Muscle of leg (tissue), 11 donors: ENCODE results near the gene KLHL29. TPM values are rescaled to one million over a fixed set of nuclear protein-coding genes. Genes with fewer than 3 reads are reported as not detected.

ENCODE experiments used
- DNase-seq: peaks from one replicate; pipeline ENCODE4 v3.0.0; 2013
- H3K27ac ChIP-seq: one replicate; pipeline ENCODE4 v1.5.1; 2013; ENCODE audit warnings: mild to moderate bottlenecking, low read length, control low read depth
- H3K27me3 ChIP-seq: one replicate; pipeline ENCODE4 v1.6.1; 2013; ENCODE audit warnings: low read length; ENCODE audit not compliant: control insufficient read depth, insufficient read depth
- H3K36me3 ChIP-seq: one replicate; pipeline ENCODE4 v1.6.1; 2013; ENCODE audit warnings: low read length; ENCODE audit not compliant: control insufficient read depth, insufficient read depth
- H3K4me1 ChIP-seq: one replicate; pipeline ENCODE4 v1.6.1; 2013; ENCODE audit warnings: low read length; ENCODE audit not compliant: control insufficient read depth, insufficient read depth
- H3K4me3 ChIP-seq: one replicate; pipeline ENCODE4 v1.5.1; 2013; ENCODE audit warnings: low read length, control low read depth
- H3K9me3 ChIP-seq: replicated peaks from 2 replicates; pipeline ENCODE4 v1.6.1; 2013; ENCODE audit warnings: low read depth, low read length; ENCODE audit not compliant: control insufficient read depth
- WGBS: methylation state at CpG from one replicate; pipeline ENCODE4 v1.1.5; 2013; ENCODE audit warnings: missing lambda C conversion rate; ENCODE audit not compliant: insufficient coverage; 5-methylcytosine and 5-hydroxymethylcytosine counted together
- polyA plus RNA-seq, 8 donors: library from polyadenylated mRNA; unstranded; fragments of 120-200 nt; gene quantifications; one replicate each; pipeline versions ENCODE4 v1.2.1 to v1.2.3, GENCODE V29; 2013; ENCODE audit warnings: inconsistent platforms in 1 of 8, low replicate concordance in 1 of 8; ENCODE audit not compliant: insufficient read length in 8 of 8, insufficient read depth in 1 of 8
- total RNA-seq: library from RNA; stranded (reverse); fragments of 120-200 nt; gene quantifications from one replicate; pipeline ENCODE4 v1.2.4, GENCODE V29; 2013

Gene KLHL29
- total and polyA plus RNA-seq, 9 donors, result 4.7 to 9.7 (median 7.3) TPM

DNA sequence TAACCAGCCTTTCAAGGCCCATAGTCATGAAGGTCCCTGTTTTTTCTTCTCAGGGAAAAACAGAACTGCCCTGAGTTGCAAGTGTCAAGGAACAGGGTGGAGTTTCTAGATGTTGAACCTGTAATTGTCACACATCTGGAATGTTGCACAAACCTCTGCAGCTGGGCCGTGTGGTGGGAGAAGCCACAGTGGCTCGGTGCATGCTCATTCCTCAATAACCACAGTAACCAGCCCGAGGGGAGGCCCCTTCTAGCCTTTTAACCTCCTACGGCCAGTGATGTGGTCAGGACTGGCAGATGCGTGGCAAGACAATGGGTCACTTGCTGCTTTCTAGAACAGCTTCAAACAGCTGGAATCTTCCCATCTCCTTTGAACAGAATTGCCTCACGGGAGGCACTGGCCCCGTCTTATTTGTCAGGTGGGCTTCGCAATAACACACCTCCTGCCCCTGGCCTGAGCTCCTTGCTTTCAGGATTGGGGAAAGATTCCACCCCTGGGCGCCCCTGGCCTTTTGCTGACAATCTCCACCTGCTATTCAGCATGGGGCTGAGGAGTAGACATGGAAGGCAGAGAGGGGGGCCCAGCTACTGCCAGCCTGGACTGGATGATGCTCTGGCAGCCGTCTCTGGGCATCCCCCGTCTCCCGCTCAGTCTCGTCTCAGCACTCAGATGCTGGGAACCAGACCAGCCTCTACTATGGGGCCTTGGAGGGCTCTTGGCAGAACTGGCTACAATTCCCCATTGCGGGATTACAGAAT lies 102.9 kb downstream of the KLHL29 start:
- Histone ChIP-seq H3K36me3 (no peaks in the 10 kb centered on the region), H3K4me3 (no peak overlapping the region), H3K9me3 (no peaks in the 10 kb centered on the region), H3K27ac (no peak overlapping the region), H3K27me3 (peaks cover 16% of the 10 kb centered on the region), H3K4me1 (peaks cover 17% of the 10 kb centered on the region)
- WGBS, result 69% methylated on average over 13 of the region's 14 CpGs
- no peak for DNase-seq

DNA sequence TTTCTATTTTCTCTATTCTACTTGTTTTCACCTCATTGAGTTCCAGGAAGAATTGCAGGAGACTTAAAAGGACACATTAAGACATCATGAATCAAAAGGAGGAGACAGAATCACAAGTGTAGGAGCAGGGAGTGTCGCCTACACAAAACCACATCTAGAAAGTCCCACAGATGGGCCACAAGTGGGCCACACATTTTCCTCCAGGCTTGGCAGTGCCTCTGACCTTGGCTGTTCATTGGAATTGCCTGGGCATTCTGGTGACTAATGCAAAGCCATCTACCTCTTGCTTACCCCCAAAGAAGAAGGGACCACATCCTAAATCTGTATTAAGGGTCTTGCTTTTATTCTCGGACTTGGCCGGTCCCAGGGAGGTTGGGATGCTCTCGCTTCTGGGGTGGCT lies 103.6 kb downstream of the KLHL29 start:
- no peaks in the 10 kb centered on the region for H3K36me3 ChIP-seq
- no peak overlapping the region for H3K27ac ChIP-seq
- WGBS, result 100% methylated on average over 2 of the region's 4 CpGs
- H3K4me3 ChIP-seq, result no peak overlapping the region
- H3K4me1 ChIP-seq, result peaks cover 18% of the 10 kb centered on the region
- no peaks in the 10 kb centered on the region for H3K9me3 ChIP-seq
- DNase-seq, result no peak
- H3K27me3 ChIP-seq, result peaks cover 18% of the 10 kb centered on the region

DNA sequence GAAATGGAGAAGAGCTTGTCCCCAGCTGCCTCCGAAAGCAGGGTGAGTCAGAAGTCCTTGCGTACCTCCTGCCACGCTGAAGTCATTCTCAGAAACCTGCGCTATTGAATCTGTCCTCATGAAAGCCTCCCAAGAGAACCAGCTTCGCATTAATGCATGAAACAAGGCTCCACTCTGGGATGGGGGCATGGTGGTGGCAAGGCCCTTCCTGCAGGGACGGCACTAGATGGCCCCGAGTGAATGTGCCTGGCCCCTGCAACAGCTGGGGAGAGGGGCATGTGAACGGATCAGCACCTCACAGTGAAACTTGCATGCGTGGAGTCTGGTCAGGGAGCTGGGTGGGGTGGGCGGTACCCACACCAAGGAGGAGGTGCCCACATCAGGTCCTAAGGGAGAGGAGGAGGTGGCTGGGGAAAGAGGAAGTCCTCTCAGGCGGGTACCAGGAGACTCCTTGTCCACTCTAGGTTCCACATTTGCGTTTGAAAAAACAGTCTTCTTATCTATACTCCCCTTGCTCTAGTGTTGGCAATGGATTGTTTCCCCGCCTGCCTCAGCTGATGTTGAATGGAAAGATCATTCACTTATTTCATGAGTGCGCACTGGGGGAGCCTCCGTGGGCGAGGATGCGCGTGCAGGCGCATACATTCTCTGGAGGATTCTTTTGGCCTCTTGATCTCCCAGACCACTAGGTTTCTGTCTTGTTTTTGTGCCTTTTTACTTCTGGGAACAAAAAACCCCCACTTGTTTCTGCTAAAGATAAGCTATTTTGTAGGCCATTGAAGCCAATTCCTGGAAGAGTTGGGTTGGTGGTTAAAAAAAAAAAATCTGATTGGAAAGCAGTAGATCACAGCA lies 104.7 kb downstream of the KLHL29 start:
- H3K27ac ChIP-seq, result no peak overlapping the region
- H3K27me3 ChIP-seq, result peaks cover 18% of the 10 kb centered on the region
- 80% methylated on average over 16 of the region's 19 CpGs for WGBS
- H3K4me1 ChIP-seq, result peaks cover 24% of the 10 kb centered on the region
- H3K9me3 ChIP-seq, result no peaks in the 10 kb centered on the region
- H3K36me3 ChIP-seq, result no peaks in the 10 kb centered on the region
- no peak overlapping the region for H3K4me3 ChIP-seq
- DNase-seq, result no peak

DNA sequence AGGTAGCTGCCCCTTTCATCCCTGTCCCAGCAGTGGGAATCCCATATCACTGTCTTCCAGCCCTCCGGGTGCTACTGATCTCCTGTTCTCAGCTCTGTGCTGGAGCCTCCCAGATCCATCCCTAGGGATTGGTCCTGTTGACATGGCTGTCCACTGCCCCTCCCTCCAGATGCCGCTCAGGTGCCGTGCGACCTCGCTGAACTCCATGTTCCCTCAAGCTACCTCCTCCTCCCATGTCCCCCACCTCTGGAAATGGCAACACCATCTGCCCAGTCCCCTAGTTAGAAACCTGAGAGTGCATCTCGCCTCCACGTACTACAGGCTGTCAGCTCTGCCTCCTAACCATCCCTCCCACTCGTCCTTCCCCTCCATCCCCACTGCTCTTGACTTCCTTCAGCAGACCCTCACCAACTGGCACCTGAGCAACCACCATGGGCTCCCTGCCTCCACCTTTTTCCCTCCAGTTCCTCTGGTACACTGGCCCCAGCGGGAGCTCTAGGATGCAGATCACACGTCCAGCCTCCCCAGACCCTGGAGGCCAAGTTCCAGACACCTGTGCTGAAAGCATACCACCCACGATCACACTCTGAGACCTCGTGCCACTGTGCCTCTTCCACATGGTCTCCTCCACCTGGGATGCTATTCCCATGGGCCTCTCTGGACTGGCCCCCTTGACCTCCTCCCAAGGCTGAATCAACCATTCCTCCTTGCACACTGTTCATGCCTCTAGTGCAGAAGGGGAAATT lies 106.8 kb downstream of the KLHL29 start:
- Histone ChIP-seq H3K4me3 (no peak overlapping the region), H3K4me1 (peaks cover 38% of the 10 kb centered on the region), H3K27ac (no peak overlapping the region), H3K36me3 (no peaks in the 10 kb centered on the region), H3K27me3 (peaks cover 18% of the 10 kb centered on the region), H3K9me3 (no peaks in the 10 kb centered on the region)
- 85% methylated on average over 12 of the region's 12 CpGs for WGBS
- DNase-seq, result no peak

DNA sequence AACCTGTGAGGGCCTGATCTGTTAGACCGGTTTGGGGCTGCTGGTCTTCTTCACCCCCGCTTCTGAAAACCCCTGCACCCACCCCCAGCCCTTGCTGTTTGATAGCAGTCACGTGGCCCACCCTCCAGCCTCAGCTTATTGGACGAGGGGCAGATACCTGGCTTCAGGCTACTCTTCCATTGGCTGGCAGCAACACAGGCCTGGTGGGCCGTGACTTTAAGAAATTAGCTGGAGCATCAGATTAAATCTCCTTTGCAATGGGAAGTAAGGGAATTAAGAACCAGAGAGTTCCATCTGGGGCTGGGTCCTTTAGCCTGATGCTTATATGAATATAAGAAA lies 107.3 kb downstream of the KLHL29 start:
- Histone ChIP-seq H3K36me3 (no peaks in the 10 kb centered on the region), H3K9me3 (no peaks in the 10 kb centered on the region), H3K4me1 (peaks cover 38% of the 10 kb centered on the region), H3K27me3 (peaks cover 18% of the 10 kb centered on the region), H3K27ac (no peak overlapping the region), H3K4me3 (no peak overlapping the region)
- no peak for DNase-seq
- 58% methylated on average over 4 of the region's 5 CpGs for WGBS

DNA sequence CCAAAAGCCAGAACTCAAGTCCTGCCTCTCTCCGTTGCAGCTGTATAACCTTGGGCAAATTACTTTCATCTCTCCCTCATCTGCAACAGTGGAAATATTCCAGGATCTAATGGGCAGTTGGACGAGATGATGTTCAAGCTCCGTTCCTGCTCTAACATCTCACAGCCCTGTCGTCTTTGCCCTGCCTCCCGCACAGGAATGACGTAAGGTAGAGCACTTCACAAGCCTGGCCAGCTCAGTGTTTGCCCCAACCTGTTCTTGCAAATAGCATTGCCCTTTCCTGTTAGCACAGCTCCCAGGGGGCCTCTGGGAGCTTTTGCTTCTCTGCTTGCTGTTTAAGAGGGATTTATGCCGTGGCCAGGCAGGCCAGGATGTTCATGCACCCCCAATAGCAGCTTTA lies 107.9 kb downstream of the KLHL29 start:
- Histone ChIP-seq H3K27me3 (peaks cover 18% of the 10 kb centered on the region), H3K4me3 (no peak overlapping the region), H3K36me3 (no peaks in the 10 kb centered on the region), H3K4me1 (peaks cover 34% of the 10 kb centered on the region), H3K27ac (no peak overlapping the region), H3K9me3 (no peaks in the 10 kb centered on the region)
- DNase-seq, result no peak
- 41% methylated on average over 4 of the region's 7 CpGs for WGBS

DNA sequence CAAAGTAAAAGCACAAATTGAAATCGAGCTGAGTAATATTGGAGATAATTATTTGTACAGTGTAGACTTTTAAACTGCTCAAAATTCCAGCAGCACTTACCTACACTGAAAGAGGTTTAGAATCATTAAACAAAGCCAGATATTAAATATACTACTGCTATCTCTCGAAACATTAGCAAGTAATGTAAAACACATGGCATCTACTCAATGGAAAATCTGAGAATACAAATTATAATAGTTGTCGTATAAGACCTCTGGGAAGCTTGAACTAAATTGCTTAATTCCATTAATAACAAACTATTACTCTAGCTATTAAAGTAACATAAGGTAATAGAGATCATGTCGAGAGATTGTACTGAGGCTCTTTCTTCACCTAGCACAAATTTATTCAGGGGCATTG lies 108.9 kb downstream of the KLHL29 start:
- no CpG with 5 or more reads among the region's 4 CpGs for WGBS
- Histone ChIP-seq H3K4me3 (no peak overlapping the region), H3K9me3 (no peaks in the 10 kb centered on the region), H3K27me3 (peaks cover 12% of the 10 kb centered on the region), H3K4me1 (peaks cover 33% of the 10 kb centered on the region), H3K36me3 (no peaks in the 10 kb centered on the region), H3K27ac (no peak overlapping the region)
- DNase-seq, result peak; percentile 68

DNA sequence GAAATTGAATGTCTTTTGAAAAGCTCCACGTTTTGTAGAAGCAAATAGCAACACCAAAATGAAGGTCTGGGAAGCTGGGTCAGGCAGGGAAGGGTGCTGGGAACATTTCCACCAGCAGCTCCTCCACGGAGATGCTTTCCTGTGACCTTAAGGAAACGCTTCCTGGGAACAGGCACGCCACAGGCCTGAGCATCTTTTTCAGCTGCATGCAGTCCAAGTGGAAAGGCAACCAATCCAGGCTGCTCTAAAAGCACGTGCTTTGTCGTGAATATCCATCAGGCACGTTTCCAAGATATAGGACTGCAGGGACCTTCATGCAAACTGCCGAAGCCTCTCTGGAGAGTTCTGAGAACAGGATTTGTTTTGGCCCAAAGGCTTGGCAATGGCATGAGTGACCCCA lies 109.3 kb downstream of the KLHL29 start:
- no peaks in the 10 kb centered on the region for H3K36me3 ChIP-seq
- no peak overlapping the region for H3K4me3 ChIP-seq
- peak; percentile 51 for DNase-seq
- whole genome bisulfite sequencing, result 20% methylated on average over 8 of the region's 8 CpGs
- peaks cover 37% of the 10 kb centered on the region for H3K4me1 ChIP-seq
- peaks cover 11% of the 10 kb centered on the region for H3K27me3 ChIP-seq
- H3K9me3 ChIP-seq, result no peaks in the 10 kb centered on the region
- H3K27ac ChIP-seq, result peak overlapping the region; percentile 24

DNA sequence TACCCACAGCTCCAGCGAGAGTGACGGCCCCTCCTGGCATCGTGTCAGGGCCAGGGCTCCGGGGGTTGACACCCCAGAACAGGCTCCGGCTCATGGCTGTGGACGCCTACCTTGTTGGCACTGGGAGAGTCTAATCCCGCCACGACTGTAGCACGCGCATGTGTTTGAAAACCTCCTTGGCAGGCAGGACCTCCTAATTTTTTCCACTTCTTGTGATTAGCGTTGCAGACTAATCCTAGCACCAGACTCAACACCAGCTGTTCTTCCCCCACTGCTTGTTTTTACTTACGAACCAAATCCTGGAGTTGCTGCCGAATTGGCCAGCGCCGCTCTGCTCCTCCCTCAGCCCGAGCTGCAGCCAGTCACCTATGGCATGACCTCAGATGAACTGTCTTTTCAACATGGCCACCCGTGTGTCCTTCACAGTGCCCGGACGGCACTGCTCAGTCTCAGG lies 110.7 kb downstream of the KLHL29 start:
- peaks cover 46% of the 10 kb centered on the region for H3K4me1 ChIP-seq
- peak; percentile 77 for DNase-seq
- no peaks in the 10 kb centered on the region for H3K9me3 ChIP-seq
- H3K27me3 ChIP-seq, result peaks cover 12% of the 10 kb centered on the region
- H3K36me3 ChIP-seq, result no peaks in the 10 kb centered on the region
- H3K4me3 ChIP-seq, result no peak overlapping the region
- WGBS, result 69% methylated on average over 19 of the region's 19 CpGs
- no peak overlapping the region for H3K27ac ChIP-seq

DNA sequence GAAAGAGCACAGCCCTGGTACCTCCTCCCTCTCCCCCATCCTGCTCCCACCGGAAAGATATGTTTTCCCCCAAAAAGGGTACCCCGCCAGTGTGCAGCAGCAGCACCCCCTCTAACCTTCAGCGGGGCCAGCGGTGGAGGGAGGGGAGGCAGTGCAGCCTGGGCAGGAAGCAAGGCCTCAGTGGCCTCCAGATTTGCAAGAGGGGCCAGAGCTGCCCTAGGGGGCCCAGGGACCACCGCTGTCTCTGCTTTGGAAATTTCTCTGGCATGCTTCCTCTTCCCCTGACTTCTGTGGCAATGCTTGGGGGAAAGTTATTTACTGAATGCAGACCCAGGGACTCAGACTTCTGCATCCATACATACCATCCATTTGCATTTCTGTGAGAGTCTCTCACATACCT lies 111.5 kb downstream of the KLHL29 start:
- DNase-seq, result no peak
- Histone ChIP-seq H3K9me3 (no peaks in the 10 kb centered on the region), H3K36me3 (no peaks in the 10 kb centered on the region), H3K4me1 (peaks cover 48% of the 10 kb centered on the region), H3K27me3 (peaks cover 12% of the 10 kb centered on the region), H3K27ac (no peak overlapping the region), H3K4me3 (no peak overlapping the region)
- no CpG with 5 or more reads among the region's 5 CpGs for WGBS
